SK-N-SH (cell line): ENCODE results near the gene YES1. TPM values are rescaled to one million over a fixed set of nuclear protein-coding genes. Genes with fewer than 3 reads are reported as not detected.

Experiments
- CTCF ChIA-PET: fragments of 300-600, 350-600 bp; formaldehyde crosslinking; extraction: SDS; loops from one replicate; lab custom pipeline; 2021; lab: Yijun Ruan, JAX
- POLR2A ChIA-PET: fragments of 350-600 bp; sonication (Branson Sonifier 250); formaldehyde crosslinking; extraction: SDS; loops from one replicate; lab custom pipeline; 2020; ENCODE audit warnings: antibody characterized with exemption, inconsistent platforms; lab: Yijun Ruan, JAX
- DNase-seq: peaks from one replicate; pipeline ENCODE4 v3.0.0; 2012
- H2AFZ ChIP-seq: fragments of 200-600 bp; sonication (generic); 2 replicates; pipeline ENCODE4 v1.8.1; 2016; ENCODE audit warnings: antibody characterized with exemption, mild to moderate bottlenecking, low read depth
- H3F3A ChIP-seq: fragments of 200-600 bp; sonication (generic); replicated peaks from 2 replicates; pipeline ENCODE3; 2016; ENCODE audit warnings: antibody characterized with exemption, mild to moderate bottlenecking; ENCODE audit not compliant: insufficient read depth
- H3K27ac ChIP-seq, 2 experiments: fragments of 200-500 bp in 1 of 2; fragments of 200-600 bp in 1 of 2; sonication (Bioruptor generic) in 1 of 2; sonication (generic), shearing (Covaris generic) in 1 of 2; 2 replicates each; pipeline versions ENCODE4 v1.5.1 to v1.6.1; 2014 to 2016; ENCODE audit warnings: low read depth in 2 of 2, inconsistent platforms in 1 of 2, low read length in 1 of 2, mild to moderate bottlenecking in 1 of 2, mixed read lengths in 1 of 2
- H3K27me3 ChIP-seq: fragments of 200-600 bp; sonication (generic), shearing (Covaris generic); 2 replicates; pipeline ENCODE4 v1.6.1; 2016; ENCODE audit warnings: mixed run types; ENCODE audit not compliant: insufficient read depth
- H3K36me3 ChIP-seq, 2 experiments: fragments of 200-500 bp in 1 of 2; fragments of 200-600 bp in 1 of 2; sonication (Bioruptor generic) in 1 of 2; sonication (generic) in 1 of 2; replicated peaks in 1 of 2; 2 replicates each; pipeline versions ENCODE3 to v1.5.1; 2014 to 2016; ENCODE audit warnings: low read length in 1 of 2, mild to moderate bottlenecking in 1 of 2; ENCODE audit not compliant: insufficient read depth in 2 of 2, control insufficient read depth in 1 of 2
- H3K4me1 ChIP-seq, 2 experiments: fragments of 200-500 bp in 1 of 2; fragments of 200-600 bp in 1 of 2; sonication (Bioruptor generic) in 1 of 2; sonication (generic), shearing (Covaris generic) in 1 of 2; 2 replicates each; pipeline versions ENCODE4 v1.5.1 to v1.6.1; 2014 to 2016; ENCODE audit warnings: low read depth in 1 of 2, low read length in 1 of 2, mixed run types in 1 of 2; ENCODE audit not compliant: insufficient read depth in 2 of 2, control insufficient read depth in 1 of 2
- H3K4me2 ChIP-seq: fragments of 200-600 bp; sonication (generic), shearing (Covaris generic); 2 replicates; pipeline ENCODE4 v1.6.1; 2017; ENCODE audit warnings: mixed run types
- H3K4me3 ChIP-seq, 2 experiments: fragments of 200-500 bp in 1 of 2; fragments of 200-600 bp in 1 of 2; sonication (Bioruptor generic) in 1 of 2; sonication (generic), shearing (Covaris generic) in 1 of 2; 2 replicates each; pipeline versions ENCODE4 v1.5.1 to v1.8.1; 2014 to 2016; ENCODE audit warnings: low read depth in 2 of 2, inconsistent platforms in 1 of 2, low read length in 1 of 2, mild to moderate bottlenecking in 1 of 2, mixed read lengths in 1 of 2, moderate library complexity in 1 of 2
- H3K79me2 ChIP-seq: fragments of 200-600 bp; sonication (generic); 2 replicates; pipeline ENCODE4 v1.8.1; 2017; ENCODE audit warnings: mild to moderate bottlenecking; ENCODE audit not compliant: insufficient read depth
- H3K9ac ChIP-seq: fragments of 200-600 bp; sonication (generic); 2 replicates; pipeline ENCODE4 v1.6.1; 2017; ENCODE audit warnings: mixed run types
- H3K9me2 ChIP-seq: fragments of 200-600 bp; sonication (generic); 2 replicates; pipeline ENCODE4 v1.6.1; 2017; ENCODE audit warnings: mixed run types
- H3K9me3 ChIP-seq: fragments of 200-600 bp; sonication (generic); 2 replicates; pipeline ENCODE4 v1.6.1; 2017; ENCODE audit warnings: mixed run types, mild to moderate bottlenecking, moderate library complexity
- H4K20me1 ChIP-seq: fragments of 200-600 bp; sonication (generic); 2 replicates; pipeline ENCODE4 v1.6.1; 2017; ENCODE audit warnings: mild to moderate bottlenecking, mixed run types; ENCODE audit not compliant: insufficient read depth
- EP300 ChIP-seq, 2 experiments: IDR thresholded peaks; 2 replicates each; pipeline versions ENCODE4 v1.4.0 to v1.6.1; 2012; ENCODE audit warnings: borderline replicate concordance in 1 of 2, low read depth in 1 of 2, low read length in 1 of 2
- EZH2phosphoT487 ChIP-seq: fragments of 200-600 bp; sonication (generic); IDR thresholded peaks from 2 replicates; pipeline ENCODE4 v1.6.1; 2017; ENCODE audit warnings: low read depth, mixed run types, mild to moderate bottlenecking, antibody characterized with exemption, moderate library complexity, borderline replicate concordance
- FOSL2 ChIP-seq: IDR thresholded peaks from 2 replicates; pipeline ENCODE4 v1.4.0; 2012; ENCODE audit warnings: low read depth, mild to moderate bottlenecking, moderate library complexity, borderline replicate concordance
- FOXJ3 ChIP-seq: sonication (generic); formaldehyde crosslinking; IDR thresholded peaks from 2 replicates; pipeline ENCODE4 v1.5.1; 2020; ENCODE audit warnings: mild to moderate bottlenecking, missing genetic modification reagents
- GATA2 ChIP-seq: sonication (generic); formaldehyde crosslinking; IDR thresholded peaks from 2 replicates; pipeline ENCODE4 v1.5.0; 2020; ENCODE audit warnings: mild to moderate bottlenecking, missing genetic modification reagents
- MAX ChIP-seq: IDR thresholded peaks from 2 replicates; pipeline ENCODE4 v1.4.0; 2012; ENCODE audit warnings: low read depth
- MXI1 ChIP-seq: IDR thresholded peaks from 2 replicates; pipeline ENCODE4 v1.6.1; 2012; ENCODE audit warnings: mild to moderate bottlenecking, low read depth, low read length, improper control_type of control experiment
- POLR2AphosphoS5 ChIP-seq: IDR thresholded peaks from 2 replicates; pipeline ENCODE4 v1.6.1; 2012; ENCODE audit warnings: low read depth, low read length
- REST ChIP-seq: IDR thresholded peaks from 2 replicates; pipeline ENCODE4 v1.6.1; 2012; ENCODE audit warnings: mild to moderate bottlenecking, low read depth, low read length, moderate library complexity
- RFX5 ChIP-seq: IDR thresholded peaks from 2 replicates; pipeline ENCODE4 v1.6.1; 2012; ENCODE audit warnings: mild to moderate bottlenecking, improper control_type of control experiment, low read length
- SIN3A ChIP-seq: IDR thresholded peaks from 2 replicates; pipeline ENCODE4 v1.6.1; 2012; ENCODE audit warnings: low read depth, mild to moderate bottlenecking, low read length, moderate library complexity, borderline replicate concordance
- ZBTB33 ChIP-seq: IDR thresholded peaks from 2 replicates; pipeline ENCODE4 v1.4.0; 2012; ENCODE audit warnings: low read depth, borderline replicate concordance
- WGBS: methylation state at CpG from one replicate; pipeline ENCODE4 v1.1.6; 2017; ENCODE audit warnings: low lambda C conversion rate; 5-methylcytosine and 5-hydroxymethylcytosine counted together
- polyA plus RNA-seq, 3 experiments: library from polyadenylated mRNA; depleted of rRNA; stranded (reverse); fragments of >200 nt; gene quantifications; 2 replicates each; pipeline ENCODE4 v1.2.3, GENCODE V29; 2012
- TF ChIP-seq, protein P1 (sequence below): fragments of 150-350 bp; IDR thresholded peaks from 2 replicates; pipeline ENCODE4 v1.6.1; 2016; ENCODE audit warnings: mild to moderate bottlenecking, low read depth, low read length
- TF ChIP-seq, protein P2 (sequence below): IDR thresholded peaks from 2 replicates; pipeline ENCODE4 v1.4.0; 2012; ENCODE audit warnings: low read depth, borderline replicate concordance
- TF ChIP-seq, protein P3 (sequence below): fragments of 150-350 bp; IDR thresholded peaks from 2 replicates; pipeline ENCODE4 v1.6.1; 2017; ENCODE audit warnings: antibody characterized with exemption, low read length, low read depth, borderline replicate concordance

The YES1 gene
- polyA plus RNA-seq, 1 of the 3 experiments (the other 2 are of a cell fraction) = 7.9 TPM

GRCh38 chr18:784470-785172, 27.4 kb downstream of the YES1 start (continued):
- TF ChIP-seq, protein P1, sequence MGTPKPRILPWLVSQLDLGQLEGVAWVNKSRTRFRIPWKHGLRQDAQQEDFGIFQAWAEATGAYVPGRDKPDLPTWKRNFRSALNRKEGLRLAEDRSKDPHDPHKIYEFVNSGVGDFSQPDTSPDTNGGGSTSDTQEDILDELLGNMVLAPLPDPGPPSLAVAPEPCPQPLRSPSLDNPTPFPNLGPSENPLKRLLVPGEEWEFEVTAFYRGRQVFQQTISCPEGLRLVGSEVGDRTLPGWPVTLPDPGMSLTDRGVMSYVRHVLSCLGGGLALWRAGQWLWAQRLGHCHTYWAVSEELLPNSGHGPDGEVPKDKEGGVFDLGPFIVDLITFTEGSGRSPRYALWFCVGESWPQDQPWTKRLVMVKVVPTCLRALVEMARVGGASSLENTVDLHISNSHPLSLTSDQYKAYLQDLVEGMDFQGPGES = no peak
- TF ChIP-seq, protein P2, sequence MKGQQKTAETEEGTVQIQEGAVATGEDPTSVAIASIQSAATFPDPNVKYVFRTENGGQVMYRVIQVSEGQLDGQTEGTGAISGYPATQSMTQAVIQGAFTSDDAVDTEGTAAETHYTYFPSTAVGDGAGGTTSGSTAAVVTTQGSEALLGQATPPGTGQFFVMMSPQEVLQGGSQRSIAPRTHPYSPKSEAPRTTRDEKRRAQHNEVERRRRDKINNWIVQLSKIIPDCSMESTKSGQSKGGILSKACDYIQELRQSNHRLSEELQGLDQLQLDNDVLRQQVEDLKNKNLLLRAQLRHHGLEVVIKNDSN = no peak
- TF ChIP-seq EZH2phosphoT487 = no peak
- TF ChIP-seq, all 33 proteins: peak for 0

DNA sequence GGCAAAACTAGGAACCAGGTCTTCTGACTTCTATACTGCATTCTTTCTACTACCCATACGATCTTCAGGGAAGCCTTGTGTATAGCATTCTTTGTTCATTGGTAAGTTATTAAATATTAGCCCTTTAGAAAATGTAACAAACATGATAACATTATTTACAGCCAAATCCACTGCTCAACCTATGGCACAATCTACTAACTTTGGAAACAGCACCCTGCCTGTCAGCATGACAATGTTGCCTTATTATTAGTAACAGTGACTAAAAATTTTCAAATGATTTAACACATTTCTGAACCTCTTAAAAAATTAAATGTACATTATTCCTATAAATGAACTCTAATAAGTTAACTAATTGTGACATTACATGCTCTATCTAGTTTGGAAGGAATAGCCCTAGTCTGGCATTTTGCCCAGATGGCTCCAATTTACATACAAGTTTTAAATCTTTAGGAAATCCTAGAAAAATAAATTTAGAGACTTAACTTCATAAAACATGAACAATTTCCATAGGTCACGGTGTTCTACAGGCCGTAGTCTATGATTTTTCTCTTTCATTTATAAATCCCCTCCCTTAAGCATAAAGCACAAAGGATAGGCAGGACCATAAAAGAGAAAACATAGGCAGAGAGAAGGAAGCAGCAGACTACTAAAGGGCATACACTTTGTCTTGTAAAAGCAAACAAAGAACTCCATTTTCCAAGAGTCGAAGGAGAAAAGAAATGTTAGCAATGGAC, 33.7 kb downstream of the YES1 start:
- Histone ChIP-seq H4K20me1 (peaks cover 33% of the 10 kb centered on the region; the same call in 1 of the 2 replicates), H3K9me3 (no peaks in the 10 kb centered on the region), H3K9ac (no peak overlapping the region), H3K79me2 (peaks cover 18% of the 10 kb centered on the region), H3F3A (peaks cover 6% of the 10 kb centered on the region), H3K27ac (no peak overlapping the region), H3K36me3 (no peaks in the 10 kb centered on the region), H2AFZ (no peak overlapping the region), H3K9me2 (no peaks in the 10 kb centered on the region), H3K27me3 (no peaks in the 10 kb centered on the region), H3K4me3 (no peak overlapping the region), H3K4me1 (no peaks in the 10 kb centered on the region), H3K4me2 (no peak overlapping the region)
- WGBS = 42% methylated on average over 4 of the region's 4 CpGs
- no peak for DNase-seq
- ChIA-PET POLR2A (no interaction called here), CTCF (interaction anchor here (0.9 kb wide), 1 partner anchor 39 kb away, joined by 3 read pairs; no protein-coding TSS in a partner anchor)
- no peak for TF ChIP-seq FOXJ3
- TF ChIP-seq ZBTB33 = no peak
- TF ChIP-seq RFX5 = no peak
- TF ChIP-seq, protein P3, sequence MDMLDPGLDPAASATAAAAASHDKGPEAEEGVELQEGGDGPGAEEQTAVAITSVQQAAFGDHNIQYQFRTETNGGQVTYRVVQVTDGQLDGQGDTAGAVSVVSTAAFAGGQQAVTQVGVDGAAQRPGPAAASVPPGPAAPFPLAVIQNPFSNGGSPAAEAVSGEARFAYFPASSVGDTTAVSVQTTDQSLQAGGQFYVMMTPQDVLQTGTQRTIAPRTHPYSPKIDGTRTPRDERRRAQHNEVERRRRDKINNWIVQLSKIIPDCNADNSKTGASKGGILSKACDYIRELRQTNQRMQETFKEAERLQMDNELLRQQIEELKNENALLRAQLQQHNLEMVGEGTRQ = no peak
- no peak for TF ChIP-seq REST
- TF ChIP-seq, protein P2 = no peak
- TF ChIP-seq EP300 (IDR thresholded peaks at IDR 0.05; ENCODE audit: borderline replicate concordance in 1 of 2, low read depth in 1 of 2, low read length in 1 of 2) = no peak
- TF ChIP-seq SIN3A = no peak
- TF ChIP-seq GATA2 (CRISPR knock-in tag) = no peak
- TF ChIP-seq MAX = no peak
- TF ChIP-seq MXI1 = no peak
- TF ChIP-seq POLR2AphosphoS5 = no peak
- TF ChIP-seq, protein P1 = no peak
- TF ChIP-seq FOSL2 = no peak
- no peak for TF ChIP-seq EZH2phosphoT487
